ENCODE results near the gene DLX3.

DLX3 gene

GRCh38 chr17:49970498-49970897, 24.5 kb downstream of the DLX3 start:
- TF ChIP-seq, protein P1, sequence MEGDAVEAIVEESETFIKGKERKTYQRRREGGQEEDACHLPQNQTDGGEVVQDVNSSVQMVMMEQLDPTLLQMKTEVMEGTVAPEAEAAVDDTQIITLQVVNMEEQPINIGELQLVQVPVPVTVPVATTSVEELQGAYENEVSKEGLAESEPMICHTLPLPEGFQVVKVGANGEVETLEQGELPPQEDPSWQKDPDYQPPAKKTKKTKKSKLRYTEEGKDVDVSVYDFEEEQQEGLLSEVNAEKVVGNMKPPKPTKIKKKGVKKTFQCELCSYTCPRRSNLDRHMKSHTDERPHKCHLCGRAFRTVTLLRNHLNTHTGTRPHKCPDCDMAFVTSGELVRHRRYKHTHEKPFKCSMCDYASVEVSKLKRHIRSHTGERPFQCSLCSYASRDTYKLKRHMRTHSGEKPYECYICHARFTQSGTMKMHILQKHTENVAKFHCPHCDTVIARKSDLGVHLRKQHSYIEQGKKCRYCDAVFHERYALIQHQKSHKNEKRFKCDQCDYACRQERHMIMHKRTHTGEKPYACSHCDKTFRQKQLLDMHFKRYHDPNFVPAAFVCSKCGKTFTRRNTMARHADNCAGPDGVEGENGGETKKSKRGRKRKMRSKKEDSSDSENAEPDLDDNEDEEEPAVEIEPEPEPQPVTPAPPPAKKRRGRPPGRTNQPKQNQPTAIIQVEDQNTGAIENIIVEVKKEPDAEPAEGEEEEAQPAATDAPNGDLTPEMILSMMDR (IDR thresholded peaks at IDR 0.05; ENCODE audit: control insufficient read depth, insufficient read depth, low read depth, low read length, missing control alignments), result no peak
- no peak for DNase-seq (ENCODE audit: low read depth)
- H3K4me3 ChIP-seq (ENCODE audit: control insufficient read depth, low read depth, low read length), result no peak overlapping the region

- DNase-seq (ENCODE audit: low read depth), result no peak
- H3K4me3 ChIP-seq (ENCODE audit: control insufficient read depth, low read depth, low read length), result no peak overlapping the region
- TF ChIP-seq, protein P1 (IDR thresholded peaks at IDR 0.05; ENCODE audit: control insufficient read depth, insufficient read depth, low read depth, low read length, missing control alignments), result no peak
Measured at GRCh38 chr17:49969795-49970389, 25.1 kb downstream of the DLX3 start.

DNA sequence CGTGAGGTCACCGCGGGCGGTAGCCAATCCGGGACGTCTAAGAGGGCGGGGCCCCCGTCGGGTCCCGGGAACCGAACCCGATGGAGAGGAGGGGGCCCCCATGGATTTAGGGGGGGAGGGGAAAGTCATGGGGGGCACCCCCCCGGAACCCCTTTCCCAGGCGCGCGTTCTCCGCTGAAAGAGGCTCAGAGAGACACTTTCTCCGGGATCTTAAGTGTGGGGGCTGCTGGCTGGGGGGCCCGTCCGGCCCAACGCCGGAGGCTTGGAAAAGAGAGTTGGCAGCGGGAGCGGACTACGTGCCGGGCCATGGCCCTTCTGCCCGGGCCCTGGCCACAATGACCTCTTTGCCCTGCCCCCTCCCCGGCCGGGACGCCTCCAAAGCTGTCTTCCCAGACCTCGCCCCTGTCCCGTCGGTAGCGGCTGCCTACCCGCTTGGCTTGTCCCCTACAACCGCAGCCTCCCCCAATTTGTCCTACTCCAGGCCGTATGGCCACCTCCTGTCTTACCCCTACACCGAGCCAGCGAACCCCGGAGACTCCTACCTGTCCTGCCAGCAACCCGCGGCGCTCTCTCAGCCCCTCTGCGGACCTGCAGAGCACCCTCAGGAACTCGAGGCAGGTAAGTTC, 25.8 kb downstream of the DLX3 start, which contains the start of gene DLX4:
Gene DLX4 (plus strand): TSS at position 57 of the 626 bp plus-strand sequence. CDS start 279 bp downstream, at position 336.
- TF ChIP-seq, protein P1 (IDR thresholded peaks at IDR 0.05; ENCODE audit: control insufficient read depth, insufficient read depth, low read depth, low read length, missing control alignments), result no peak
- no peak for DNase-seq (ENCODE audit: low read depth)
- peak within 1 kb of the TSS; percentile 34 for H3K4me3 ChIP-seq (ENCODE audit: control insufficient read depth, low read depth, low read length)

DNA sequence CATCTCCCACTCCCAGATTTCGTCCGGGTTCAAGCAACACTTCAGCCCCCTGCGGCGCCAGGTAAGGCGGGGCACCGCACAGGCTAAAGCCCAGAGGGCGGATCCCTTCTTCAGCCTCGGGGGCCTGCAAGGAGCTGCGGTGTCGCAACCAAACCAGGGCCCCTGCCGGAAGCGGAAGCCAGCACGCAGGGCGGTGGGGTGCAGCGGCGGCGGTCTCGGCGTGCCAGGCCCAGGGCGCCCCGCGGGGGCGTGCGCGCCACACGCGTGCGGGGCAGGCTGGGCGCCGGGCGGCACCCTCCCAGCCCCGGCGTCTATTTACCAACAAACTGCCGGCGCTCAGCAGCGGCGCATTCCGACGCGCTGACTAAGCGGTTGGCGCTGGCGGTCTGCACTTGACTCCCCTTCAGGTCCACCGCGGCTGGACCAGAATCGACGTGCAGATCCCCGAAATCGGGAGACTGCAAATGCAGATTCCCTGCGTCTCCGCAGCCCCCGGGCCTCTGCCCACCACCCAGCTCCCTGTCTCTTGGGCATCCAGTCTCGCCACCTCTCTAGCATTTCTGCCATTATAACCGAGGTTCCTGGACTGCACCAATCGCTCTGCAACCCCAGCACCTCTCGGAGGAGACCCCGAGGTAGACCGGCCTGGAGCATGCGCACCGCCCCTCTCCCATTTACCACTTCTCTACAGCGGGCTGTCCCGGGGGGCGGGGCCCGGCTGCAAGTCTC, 26.5 kb downstream of the DLX3 start:
- DNase-seq (ENCODE audit: low read depth), result peak; percentile 5
- peak overlapping the region; percentile 34 for H3K4me3 ChIP-seq (ENCODE audit: control insufficient read depth, low read depth, low read length)
- TF ChIP-seq, protein P1 (IDR thresholded peaks at IDR 0.05; ENCODE audit: control insufficient read depth, insufficient read depth, low read depth, low read length, missing control alignments), result no peak

DNA sequence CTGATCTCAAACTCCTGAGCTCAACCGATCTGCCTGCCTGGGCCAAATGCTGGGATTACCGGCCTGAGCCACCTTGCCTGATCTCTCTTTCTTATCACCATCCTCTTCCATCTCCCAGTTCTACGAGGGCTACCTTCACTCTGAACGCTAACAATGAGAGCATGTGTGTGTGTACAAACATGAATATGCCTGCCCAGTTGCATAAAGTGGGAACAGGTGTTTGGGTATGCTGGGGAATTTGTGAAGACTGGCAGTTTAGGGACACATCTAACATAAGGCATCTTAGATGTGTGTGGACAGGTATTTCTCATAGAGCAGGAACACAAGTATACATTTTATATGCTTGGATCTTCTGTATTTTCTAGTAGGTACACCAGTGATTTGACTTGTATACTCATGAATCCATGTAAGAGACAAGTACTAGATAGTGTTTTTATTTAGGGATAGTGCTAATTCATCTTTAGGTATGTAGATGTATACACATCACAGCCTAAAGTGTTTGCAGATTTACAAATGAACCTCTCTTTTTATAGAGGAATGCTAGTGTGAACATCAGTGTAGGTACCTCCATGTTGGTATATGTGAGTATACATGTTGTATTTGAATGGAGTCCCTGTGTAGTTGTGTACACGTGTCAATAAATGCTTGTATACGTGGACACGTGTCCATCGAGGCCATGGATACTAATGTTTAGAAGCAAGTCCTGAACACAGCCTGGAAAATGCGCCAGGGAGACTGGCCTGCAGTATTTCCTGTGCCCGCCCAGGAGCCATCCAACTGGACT, 27.2 kb downstream of the DLX3 start:
- DNase-seq (ENCODE audit: low read depth), result no peak
- TF ChIP-seq, protein P1 (IDR thresholded peaks at IDR 0.05; ENCODE audit: control insufficient read depth, insufficient read depth, low read depth, low read length, missing control alignments), result no peak

DNA sequence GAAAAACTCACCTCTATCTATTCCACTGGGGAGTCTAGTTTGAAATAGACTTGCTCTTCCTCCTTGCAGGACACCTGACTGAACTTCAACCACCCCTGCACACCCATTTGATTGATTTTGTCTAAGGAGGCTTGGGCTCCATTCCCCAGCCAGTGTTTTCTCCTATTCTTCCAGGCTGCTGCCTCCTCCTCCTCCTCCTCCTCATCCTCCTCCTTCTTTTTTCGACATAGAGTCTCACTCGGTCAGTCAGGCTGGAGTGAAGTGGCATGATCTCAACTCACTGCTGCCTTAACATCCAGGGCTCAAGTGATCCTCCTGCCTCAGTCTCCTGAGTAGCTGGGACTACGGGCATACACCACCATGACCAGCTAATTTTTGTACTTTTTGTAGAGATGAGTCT, 27.8 kb downstream of the DLX3 start:
- no peak overlapping the region for H3K4me3 ChIP-seq (ENCODE audit: control insufficient read depth, low read depth, low read length)
- DNase-seq (ENCODE audit: low read depth), result no peak
- TF ChIP-seq, protein P1 (IDR thresholded peaks at IDR 0.05; ENCODE audit: control insufficient read depth, insufficient read depth, low read depth, low read length, missing control alignments), result no peak

More for the DNA sequence above, 27.2 kb downstream of the DLX3 start:
- H3K4me3 ChIP-seq (ENCODE audit: control insufficient read depth, low read depth, low read length), result peak overlapping the region; percentile 34

Data from AG09309 (cell line).